GM12874 (cell line): Measurements from ENCODE around the gene MRC2.

ENCODE experiments used
- CTCF ChIP-seq: IDR thresholded peaks from 2 replicates; pipeline ENCODE4 v1.5.1; 2011; ENCODE audit warnings: low read depth, mild to moderate bottlenecking, control low read depth, low read length, moderate library complexity; ENCODE audit not compliant: insufficient read depth

MRC2 gene

GRCh38 chr17:62625870-62626200, 1.6 kb upstream of the MRC2 start:
- no peak for TF ChIP-seq CTCF

GRCh38 chr17:62626719-62627218, 701 bp upstream of the MRC2 start:
- no peak for TF ChIP-seq CTCF

- TF ChIP-seq CTCF, result no peak
Measured at GRCh38 chr17:62627904-62628633, 599 bp downstream of the MRC2 start.

GRCh38 chr17:62628831-62629555, 1.5 kb downstream of the MRC2 start:
- no peak for TF ChIP-seq CTCF

GRCh38 chr17:62629556-62630364, 2.3 kb downstream of the MRC2 start:
- TF ChIP-seq CTCF, result no peak

GRCh38 chr17:62630365-62631085, 3.1 kb downstream of the MRC2 start:
- TF ChIP-seq CTCF, result no peak
